Activated B cell treated with CpG ODN at 0.5 μM for 24 hours (primary cell): ENCODE results near the gene LIMS2. TPM values are rescaled to one million over a fixed set of nuclear protein-coding genes. Genes with fewer than 3 reads are reported as not detected.

ENCODE experiments used
- ATAC-seq: fragments of 200-7000 bp; cut with Tn5 transposase; one replicate; pipeline ENCODE4 v1.10.0; 2021; ENCODE audit warnings: low read depth, mild to moderate bottlenecking, moderate library complexity
- CTCF ChIA-PET: fragments of 350-600 bp; sonication (Branson Sonifier 250); formaldehyde crosslinking; loops from one replicate; lab custom pipeline; 2021; ENCODE audit warnings: antibody characterized with exemption; lab: Charles Lee
- POLR2A ChIA-PET: fragments of 350-600 bp; sonication (Branson Sonifier 250); formaldehyde crosslinking; loops from one replicate; lab custom pipeline; 2021; ENCODE audit warnings: antibody characterized with exemption; lab: Charles Lee
- DNase-seq: peaks from one replicate; pipeline ENCODE4 v3.0.0; 2022
- H3K27ac Mint-ChIP-seq: one replicate; pipeline ENCODE4 v1.8.0; 2020; ENCODE audit warnings: mixed read lengths
- H3K27me3 Mint-ChIP-seq: one replicate; pipeline ENCODE4 v1.8.0; 2021; ENCODE audit warnings: mixed read lengths
- H3K36me3 Mint-ChIP-seq: one replicate; pipeline ENCODE4 v1.8.0; 2021; ENCODE audit warnings: low read depth, mixed read lengths
- H3K4me1 Mint-ChIP-seq: one replicate; pipeline ENCODE4 v1.8.0; 2021; ENCODE audit warnings: mixed read lengths
- H3K4me3 Mint-ChIP-seq: one replicate; pipeline ENCODE4 v1.8.0; 2020; ENCODE audit warnings: mild to moderate bottlenecking, mixed read lengths
- H3K9me3 Mint-ChIP-seq: one replicate; pipeline ENCODE4 v1.8.0; 2020; ENCODE audit warnings: mixed read lengths
- CTCF ChIP-seq: fragments of 200-600 bp; IDR thresholded peaks from one replicate; pipeline ENCODE4 v1.8.0; 2022; ENCODE audit warnings: antibody characterized with exemption, mild to moderate bottlenecking
- intact Hi-C: fragments of 100-400 bp; cut with micrococcal nuclease; formaldehyde crosslinking; loops from one replicate; pipeline ENCODE4 v1.15.1; 2024
- total RNA-seq: library from RNA; stranded (reverse); gene quantifications from 2 replicates; pipeline ENCODE4 v1.2.3, GENCODE V29; 2022

Gene LIMS2
- total RNA-seq, 1 donor from 2014 or later: 5.3 TPM

DNA sequence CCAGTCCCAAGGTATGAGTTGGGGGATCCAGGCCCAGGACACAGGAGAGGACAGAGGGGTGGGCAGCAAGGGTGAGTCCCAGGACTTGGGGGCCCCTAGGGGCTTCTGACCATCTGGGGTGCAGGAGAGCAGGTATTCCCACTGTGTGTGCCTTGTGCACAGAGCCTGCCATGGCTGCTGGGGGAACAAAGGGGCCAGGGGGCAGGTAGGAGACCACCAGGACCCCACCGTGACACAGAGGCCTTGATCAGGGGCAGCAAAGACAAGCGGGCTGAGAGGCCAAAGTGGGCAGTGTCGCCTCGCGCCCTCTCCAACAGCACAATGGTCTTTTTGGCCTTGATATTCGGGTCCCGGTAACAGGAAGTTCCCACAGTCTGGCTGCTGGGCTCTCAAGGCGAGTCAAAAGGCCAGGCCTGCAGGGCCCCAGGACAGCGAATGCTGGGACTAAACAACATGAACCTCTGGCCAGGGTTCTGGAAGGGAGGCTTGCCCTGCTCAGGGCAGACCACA is 41.7 kb downstream of the LIMS2 start:
- Mint-ChIP-seq H3K4me3 (peak overlapping the region; percentile 52), H3K4me1 (peaks cover 96% of the 10 kb centered on the region), H3K36me3 (no peaks in the 10 kb centered on the region), H3K27ac (peak overlapping the region; percentile 83), H3K27me3 (no peaks in the 10 kb centered on the region), H3K9me3 (no peaks in the 10 kb centered on the region)
- intact Hi-C loops: loop anchor here (1.0 to 10.0 kb wide), 3 partner anchors 12 to 549 kb away; no protein-coding TSS in a partner anchor
- ChIA-PET CTCF (interaction anchor here (0.7 kb wide), 1 partner anchor 42 kb away, joined by 3 read pairs; no protein-coding TSS in a partner anchor), POLR2A (interaction anchor here (0.7 to 1.0 kb wide), 2 partner anchors 28 to 107 kb away, joined by 3 read pairs; partner anchors contain the start of gene IWS1)
- TF ChIP-seq CTCF: no peak
- ATAC-seq: no peak
- no peak for DNase-seq

GRCh38 chr2:127632592-127633489 is 42.5 kb downstream of the LIMS2 start:
- peak overlapping the region; percentile 83 for H3K27ac Mint-ChIP-seq
- ATAC-seq (peak; percentile 72), DNase-seq (peak; percentile 53)
- ChIA-PET POLR2A (interaction anchor here (1.0 to 1.8 kb wide), 5 partner anchors 8 to 106 kb away, joined by 3 to 7 read pairs (median 4); partner anchors contain the start of gene IWS1), CTCF (interaction anchor here (1.2 to 1.6 kb wide), 3 partner anchors 9 to 42 kb away, joined by 3 to 13 read pairs (median 4); no protein-coding TSS in a partner anchor)
- H3K36me3 Mint-ChIP-seq: no peaks in the 10 kb centered on the region
- TF ChIP-seq CTCF: no peak
- peak overlapping the region; percentile 50 for H3K4me3 Mint-ChIP-seq
- intact Hi-C loops: loop anchor here (1.0 to 10.0 kb wide), 3 partner anchors 12 to 548 kb away; no protein-coding TSS in a partner anchor
- peaks cover 94% of the 10 kb centered on the region for H3K4me1 Mint-ChIP-seq
- no peaks in the 10 kb centered on the region for H3K9me3 Mint-ChIP-seq
- H3K27me3 Mint-ChIP-seq: no peaks in the 10 kb centered on the region

DNA sequence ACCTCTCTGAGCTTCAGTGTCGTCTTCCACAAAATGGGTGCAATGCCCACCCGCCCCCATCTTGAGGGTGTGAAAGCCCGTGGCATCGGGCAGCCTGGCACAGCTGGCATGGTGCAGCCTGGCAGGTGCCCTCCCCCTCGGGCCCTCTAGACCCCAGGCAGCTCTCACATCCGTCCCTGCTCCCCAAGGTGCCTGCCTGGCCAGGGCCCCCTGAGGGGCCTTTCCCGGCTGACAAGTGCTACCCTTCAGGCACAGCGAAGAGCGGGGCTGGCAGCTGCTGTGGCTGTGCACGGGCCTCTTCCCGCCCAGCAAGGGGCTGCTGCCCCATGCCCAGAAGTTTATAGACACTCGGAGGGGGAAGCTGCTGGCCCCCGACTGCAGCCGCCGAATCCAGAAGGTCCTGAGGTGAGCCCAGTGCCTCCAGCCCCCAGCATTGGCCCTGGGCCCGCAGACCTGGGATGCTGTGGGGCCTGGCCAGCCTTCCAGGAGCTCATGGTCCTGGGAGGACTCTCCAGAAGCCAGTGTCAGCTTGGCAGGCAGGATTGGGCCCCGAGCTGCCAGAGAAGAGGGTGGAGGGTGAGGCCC is 43.2 kb downstream of the LIMS2 start:
- no peaks in the 10 kb centered on the region for H3K9me3 Mint-ChIP-seq
- ChIA-PET POLR2A (interaction anchor here (1.5 to 1.8 kb wide), 4 partner anchors 9 to 39 kb away, joined by 4 to 7 read pairs (median 4); no protein-coding TSS in a partner anchor), CTCF (interaction anchor here (1.2 to 1.6 kb wide), 3 partner anchors 10 to 41 kb away, joined by 3 to 13 read pairs (median 4); no protein-coding TSS in a partner anchor)
- DNase-seq (no peak), ATAC-seq (no peak)
- no peak for TF ChIP-seq CTCF
- no peaks in the 10 kb centered on the region for H3K27me3 Mint-ChIP-seq
- no peaks in the 10 kb centered on the region for H3K36me3 Mint-ChIP-seq
- H3K27ac Mint-ChIP-seq: peak overlapping the region; percentile 83
- peaks cover 92% of the 10 kb centered on the region for H3K4me1 Mint-ChIP-seq
- H3K4me3 Mint-ChIP-seq: no peak overlapping the region
- intact Hi-C loops: loop anchor here (2.0 to 10.0 kb wide), 2 partner anchors 17 to 547 kb away; no protein-coding TSS in a partner anchor

GRCh38 chr2:127631541-127631996 is 43.8 kb downstream of the LIMS2 start:
- ChIA-PET CTCF (interaction anchor here (1.2 to 1.6 kb wide), 3 partner anchors 10 to 40 kb away, joined by 3 to 13 read pairs (median 4); no protein-coding TSS in a partner anchor), POLR2A (interaction anchor here (1.5 to 1.8 kb wide), 4 partner anchors 9 to 38 kb away, joined by 4 to 7 read pairs (median 4); no protein-coding TSS in a partner anchor)
- H3K4me3 Mint-ChIP-seq: no peak overlapping the region
- DNase-seq: no peak
- TF ChIP-seq CTCF: no peak
- H3K36me3 Mint-ChIP-seq: no peaks in the 10 kb centered on the region
- intact Hi-C loops: loop anchor here (10.0 kb wide), 1 partner anchor 547 kb away; no protein-coding TSS in a partner anchor
- peaks cover 89% of the 10 kb centered on the region for H3K4me1 Mint-ChIP-seq
- peak overlapping the region; percentile 30 for H3K27ac Mint-ChIP-seq
- H3K27me3 Mint-ChIP-seq: no peaks in the 10 kb centered on the region
- no peak for ATAC-seq
- H3K9me3 Mint-ChIP-seq: no peaks in the 10 kb centered on the region
